Fibroblast of skin of back (primary cell): ENCODE measurements around the gene CNEP1R1. TPM values are rescaled to one million over a fixed set of nuclear protein-coding genes. Genes with fewer than 3 reads are reported as not detected.

Experiments used
- DNase-seq: peaks from one replicate; pipeline ENCODE4 v3.0.0-alpha.2; 2013
- polyA plus RNA-seq, 2 experiments: library from polyadenylated mRNA; unstranded; fragments of 120-200 nt; gene quantifications; one replicate each; pipeline ENCODE4 v1.2.1, GENCODE V29; 2013; ENCODE audit not compliant: insufficient read length in 2 of 2

Gene CNEP1R1, protein sequence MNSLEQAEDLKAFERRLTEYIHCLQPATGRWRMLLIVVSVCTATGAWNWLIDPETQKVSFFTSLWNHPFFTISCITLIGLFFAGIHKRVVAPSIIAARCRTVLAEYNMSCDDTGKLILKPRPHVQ
- 24.9 TPM for polyA plus RNA-seq (2013, experiment 1 of 2; ENCODE audit: insufficient read length)
- 22.7 TPM for polyA plus RNA-seq (2013, experiment 2 of 2; ENCODE audit: insufficient read length)

DNA sequence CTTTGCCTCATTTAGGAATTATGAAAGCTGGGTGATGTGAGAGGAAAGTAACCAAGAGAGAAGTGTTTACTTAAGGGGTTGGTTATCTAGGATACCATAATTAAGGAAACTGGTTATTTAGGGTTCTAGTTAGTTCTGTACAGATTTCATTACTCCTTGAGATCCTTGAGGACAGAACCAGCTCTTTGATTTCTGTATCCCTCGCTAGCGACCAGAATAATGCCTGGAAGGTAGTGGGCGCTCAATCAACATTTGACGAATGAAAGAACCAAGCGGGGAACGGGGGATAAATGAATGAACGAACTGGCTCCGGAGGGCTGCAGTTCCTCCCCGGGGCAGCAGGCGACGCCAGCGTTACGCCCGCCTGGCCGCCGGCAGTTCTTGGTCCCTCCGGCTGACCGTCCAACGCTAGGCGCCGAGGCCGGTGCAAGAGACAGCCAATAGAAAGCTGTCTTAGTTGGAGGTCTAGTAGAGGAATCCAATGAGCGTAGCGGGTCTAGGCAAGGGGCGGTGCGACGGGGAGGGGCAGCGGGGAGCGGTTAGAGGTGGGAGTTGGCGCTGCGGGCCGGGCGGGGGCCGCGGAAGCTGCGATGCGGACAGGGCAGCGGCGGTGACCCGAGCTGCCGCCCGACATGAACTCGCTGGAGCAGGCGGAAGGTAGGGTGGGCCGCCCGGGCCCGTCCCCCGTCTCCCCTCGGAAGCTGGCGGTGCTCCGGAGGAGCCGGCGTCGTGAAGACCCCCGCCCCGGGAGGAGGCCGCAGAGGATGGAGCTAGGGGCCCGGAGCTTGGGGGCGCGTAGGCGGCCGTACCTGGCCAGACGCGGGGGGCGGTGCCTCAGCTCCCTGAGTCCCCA, at the start of gene CNEP1R1:
Gene CNEP1R1 (plus strand): TSS at position 542 of the 853 bp plus-strand sequence. CDS start 91 bp downstream, at position 633.
- DNase-seq, result peak; percentile 96

DNA sequence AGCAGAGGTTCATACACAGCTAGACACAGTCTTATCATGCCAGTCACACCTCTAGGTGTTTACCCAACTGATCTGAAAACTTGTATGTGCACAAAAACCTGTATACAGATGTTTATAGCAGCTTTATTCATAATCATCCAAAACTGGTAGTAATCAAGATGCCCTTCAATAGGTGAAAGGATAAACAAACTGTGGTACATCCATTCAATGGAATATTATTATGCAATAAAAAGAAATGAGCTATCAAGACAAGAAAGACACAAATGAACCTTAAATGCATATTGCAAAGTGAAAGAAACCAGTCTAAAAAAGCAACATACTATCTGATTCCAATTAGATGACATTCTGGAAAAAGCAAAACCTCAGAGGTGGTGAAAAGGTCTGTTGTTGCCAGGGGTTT, 47.6 kb upstream of the CNEP1R1 start:
- DNase-seq, result no peak

DNA sequence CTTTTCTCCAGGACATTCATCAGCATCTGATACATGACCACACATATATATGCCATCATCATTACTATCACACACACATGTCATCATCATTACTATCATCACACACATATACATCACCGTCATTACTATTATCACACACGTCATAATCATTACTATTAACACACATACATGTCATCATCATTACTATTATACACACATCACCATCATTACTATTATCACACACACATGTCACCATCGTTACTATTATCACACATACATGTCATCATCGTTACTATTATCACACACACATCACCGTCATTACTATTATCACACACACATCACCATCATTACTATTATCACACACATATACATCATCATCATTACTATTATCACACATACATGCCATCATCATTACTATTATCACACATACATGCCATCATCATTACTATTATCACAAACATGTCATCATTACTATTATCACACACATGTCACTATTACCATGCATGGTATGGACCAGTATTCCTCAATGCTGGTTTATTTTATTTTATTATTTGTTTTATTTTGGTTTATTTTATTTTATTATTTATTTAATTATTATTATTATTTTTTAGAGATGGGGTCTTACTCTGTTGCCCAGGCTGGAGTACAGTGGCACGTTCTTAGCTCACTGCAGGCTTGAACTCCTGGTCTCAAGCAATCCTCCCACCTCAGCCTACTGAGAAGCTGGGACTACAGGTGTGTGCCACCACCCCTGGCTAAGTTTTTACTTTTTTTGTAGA, 46.3 kb upstream of the CNEP1R1 start:
- no peak for DNase-seq

DNA sequence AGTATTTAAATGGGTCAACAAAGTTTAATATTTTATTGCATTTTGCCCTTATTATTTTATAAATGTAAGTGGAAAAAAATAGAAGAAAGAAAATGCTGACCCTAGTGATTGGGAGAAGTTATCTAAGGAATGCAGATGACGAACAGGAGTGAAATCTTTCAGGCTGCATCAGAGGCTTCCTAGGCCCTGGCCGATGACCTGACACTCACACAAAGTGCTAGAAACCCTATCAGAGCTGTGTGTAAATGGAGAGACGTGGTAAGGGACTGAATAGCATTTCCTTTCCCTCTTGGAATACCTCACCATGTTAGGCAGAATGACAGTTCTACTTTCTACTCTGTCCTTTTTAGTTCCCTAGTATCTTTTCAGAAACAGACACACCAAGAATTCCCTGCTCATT, 44.9 kb upstream of the CNEP1R1 start:
- peak; percentile 38 for DNase-seq

DNA sequence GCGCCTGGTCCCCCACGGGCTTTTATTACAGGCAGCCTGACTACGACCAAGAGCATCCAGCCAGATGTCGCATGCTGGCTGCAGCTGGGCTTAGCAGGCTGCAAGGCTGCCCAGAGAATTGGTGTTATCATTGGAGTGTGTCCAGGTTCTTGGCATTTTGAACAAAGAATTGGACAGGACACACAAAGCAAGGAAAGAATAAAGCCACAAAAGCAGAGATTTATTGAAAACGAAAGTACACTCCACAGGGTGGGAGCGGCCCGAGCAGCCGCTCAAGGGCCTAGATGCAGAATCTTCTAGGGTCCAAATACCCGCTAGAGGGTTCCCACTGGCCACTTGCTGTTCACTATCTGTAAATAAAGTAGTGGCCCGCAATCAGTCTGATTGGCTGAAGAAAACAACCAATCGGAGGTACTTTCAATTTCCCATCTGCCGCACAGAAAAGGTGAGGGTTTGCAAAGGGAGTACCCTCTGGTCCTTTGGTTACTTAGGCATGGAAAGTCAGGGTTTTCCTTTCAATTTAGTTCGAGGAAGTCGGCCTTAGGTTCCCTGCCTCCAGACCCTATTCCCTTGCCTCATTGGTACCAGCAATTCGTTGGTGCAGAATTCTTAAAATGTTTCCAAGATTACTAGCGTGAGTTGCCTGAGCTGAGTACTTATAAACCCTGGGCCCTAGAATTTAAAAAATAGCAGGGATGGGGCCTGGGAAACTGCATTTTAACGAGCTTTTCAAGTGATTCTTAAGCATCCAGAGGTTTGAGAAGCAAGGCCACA, 38.5 kb upstream of the CNEP1R1 start:
- peak; percentile 28 for DNase-seq

DNA sequence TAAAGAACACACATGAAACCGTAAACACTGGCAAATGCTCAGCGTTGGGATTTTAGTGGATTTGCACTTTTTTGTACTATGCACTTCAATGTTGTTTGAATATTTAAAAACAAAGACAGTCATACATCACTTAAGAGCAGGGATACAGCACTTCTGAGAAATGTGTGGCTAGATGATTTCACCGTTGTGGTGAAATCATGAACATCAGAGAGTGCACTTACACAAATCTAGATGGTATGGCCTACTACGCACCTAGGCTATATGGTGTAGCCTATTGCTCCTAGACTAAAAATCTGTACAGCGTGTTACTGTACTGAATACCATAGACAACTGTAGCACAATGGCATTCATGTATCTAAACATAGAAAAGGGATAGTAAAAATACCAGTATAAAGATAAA, 37.6 kb upstream of the CNEP1R1 start:
- DNase-seq, result no peak

DNA sequence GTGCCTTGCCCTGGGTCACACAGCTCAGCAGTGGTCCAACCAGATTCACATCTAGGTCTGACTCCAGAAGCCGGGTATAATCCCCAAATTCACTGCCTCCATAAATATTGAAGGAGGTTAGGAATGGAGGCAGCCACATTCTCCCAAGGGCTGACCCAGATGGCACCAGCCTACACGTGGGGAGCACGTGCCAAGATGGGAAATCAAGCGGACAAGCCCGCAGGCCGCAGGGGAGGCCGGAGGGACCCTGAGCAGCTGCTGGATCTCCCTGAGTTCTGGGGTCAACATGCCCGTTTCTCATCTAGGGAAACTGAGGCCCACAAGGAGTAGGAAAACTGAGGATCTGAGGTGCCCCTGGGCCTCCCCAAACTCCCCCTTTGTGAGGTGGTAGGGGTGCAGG, 32.2 kb upstream of the CNEP1R1 start:
- DNase-seq, result no peak

DNA sequence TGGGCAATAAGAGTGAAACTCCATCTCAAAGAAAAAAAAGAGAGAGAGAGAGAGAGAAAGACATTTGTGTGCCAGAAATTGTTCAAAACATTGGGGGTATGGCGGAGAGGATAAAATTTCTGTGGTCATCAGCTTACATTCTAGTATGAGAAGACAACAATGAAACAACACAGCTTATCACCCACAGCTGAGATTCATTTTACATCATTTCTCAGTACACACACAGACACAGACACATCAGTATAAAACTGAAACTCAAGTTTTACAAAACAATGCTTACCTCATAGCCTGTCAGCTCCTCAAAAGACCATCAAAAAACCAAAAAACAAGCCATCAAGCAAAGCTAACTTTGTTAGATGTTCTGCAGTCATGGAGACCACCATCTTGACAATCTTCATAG, 31.4 kb upstream of the CNEP1R1 start:
- no peak for DNase-seq

DNA sequence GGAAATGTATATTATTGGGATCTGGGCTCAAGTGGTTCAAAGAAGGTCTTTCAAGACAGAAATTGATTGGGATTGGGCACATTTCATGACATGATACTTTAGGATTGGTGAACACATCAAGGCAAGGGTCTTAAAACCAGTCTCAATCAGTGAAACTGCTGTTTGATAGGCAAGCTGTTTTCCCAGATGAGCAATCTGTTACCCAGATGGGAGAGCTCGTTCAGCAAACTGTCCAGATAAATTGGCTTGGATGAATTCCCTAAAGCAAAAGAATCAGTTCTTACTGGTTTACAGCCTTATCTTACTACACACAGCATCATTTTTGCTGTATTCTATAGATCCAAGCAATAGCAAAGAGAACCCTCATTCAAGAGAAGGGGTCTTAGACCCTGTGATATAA, 31.0 kb upstream of the CNEP1R1 start:
- DNase-seq, result no peak

DNA sequence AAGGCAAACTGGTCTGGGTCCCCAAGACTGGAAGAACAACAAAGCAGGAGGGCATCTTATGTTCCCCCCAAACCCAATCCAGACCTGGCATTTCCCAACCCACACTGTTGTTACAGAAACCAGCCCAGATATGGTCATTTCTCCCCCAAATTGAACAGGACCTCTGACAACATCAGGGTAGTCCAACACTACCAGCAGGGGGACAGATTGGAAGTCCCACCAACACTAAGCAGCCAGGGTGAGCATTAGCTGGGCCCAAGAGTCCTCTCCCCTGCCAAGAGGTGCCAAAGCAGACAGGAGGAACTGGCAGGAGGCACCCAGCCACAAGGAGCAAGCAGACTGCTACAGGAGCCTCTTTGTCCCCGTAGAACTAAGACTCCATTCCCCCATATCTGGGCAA, 29.3 kb upstream of the CNEP1R1 start:
- no peak for DNase-seq

DNA sequence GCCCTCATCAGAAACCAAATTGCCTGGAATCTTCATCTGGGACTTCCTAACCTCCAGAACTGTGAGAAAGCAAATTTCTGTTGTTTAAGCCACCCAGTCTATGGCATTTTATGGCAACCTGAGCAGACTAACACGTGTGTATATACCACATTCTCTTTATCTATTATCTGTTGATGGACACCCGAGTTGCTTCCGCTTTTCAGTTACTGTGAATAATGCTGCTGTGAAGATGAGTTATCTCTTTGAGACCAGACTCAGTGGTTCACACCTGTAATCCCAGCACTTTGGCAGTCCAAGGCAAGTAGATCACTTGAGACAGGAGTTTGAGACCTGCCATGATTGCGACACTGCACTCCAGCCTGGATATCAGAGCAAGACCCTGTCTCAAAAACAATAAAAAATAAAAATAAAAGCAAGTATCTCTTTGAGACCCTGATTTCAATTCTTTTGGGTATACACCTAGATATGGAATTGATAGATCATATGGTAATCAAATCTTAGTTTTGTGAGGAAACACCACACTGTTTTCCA, 27.2 kb upstream of the CNEP1R1 start:
- no peak for DNase-seq

DNA sequence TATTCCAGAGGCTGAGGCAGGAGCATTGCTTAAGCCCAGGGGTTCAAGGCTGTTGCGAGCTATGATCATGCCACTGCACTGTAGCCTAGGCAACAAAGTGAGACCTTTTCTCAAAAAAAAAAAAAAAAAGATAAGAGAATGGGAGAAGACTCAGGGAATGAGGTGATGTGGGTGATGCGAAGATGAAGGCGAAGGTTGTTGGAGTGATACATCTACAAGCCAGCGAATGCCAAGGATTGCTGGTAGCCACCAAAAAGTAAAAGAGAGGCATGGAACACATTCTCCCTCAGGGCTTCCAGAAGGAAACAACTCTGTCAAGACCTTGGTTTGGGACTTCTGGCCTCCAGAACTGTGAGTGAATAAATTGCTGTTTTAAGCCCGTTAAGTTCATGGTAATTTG, 26.0 kb upstream of the CNEP1R1 start:
- DNase-seq, result no peak

DNA sequence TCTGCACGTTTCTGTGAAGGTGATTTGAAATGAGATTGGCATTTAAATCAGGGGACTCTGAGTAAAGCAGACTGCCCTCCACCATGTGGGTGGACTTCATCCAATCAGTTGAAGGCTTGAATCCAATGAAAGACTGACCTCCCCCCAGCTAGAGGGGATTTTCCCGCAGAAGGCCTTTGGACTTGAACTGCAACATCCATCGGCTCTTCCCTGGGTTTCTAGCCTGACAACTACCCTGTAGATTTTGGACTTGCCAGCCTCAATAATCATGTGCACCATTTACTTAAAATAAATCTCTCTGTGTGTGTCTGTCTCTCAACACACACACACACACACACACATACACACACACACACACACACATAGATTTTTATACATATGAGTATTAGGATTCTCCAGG, 23.9 kb upstream of the CNEP1R1 start:
- no peak for DNase-seq

DNA sequence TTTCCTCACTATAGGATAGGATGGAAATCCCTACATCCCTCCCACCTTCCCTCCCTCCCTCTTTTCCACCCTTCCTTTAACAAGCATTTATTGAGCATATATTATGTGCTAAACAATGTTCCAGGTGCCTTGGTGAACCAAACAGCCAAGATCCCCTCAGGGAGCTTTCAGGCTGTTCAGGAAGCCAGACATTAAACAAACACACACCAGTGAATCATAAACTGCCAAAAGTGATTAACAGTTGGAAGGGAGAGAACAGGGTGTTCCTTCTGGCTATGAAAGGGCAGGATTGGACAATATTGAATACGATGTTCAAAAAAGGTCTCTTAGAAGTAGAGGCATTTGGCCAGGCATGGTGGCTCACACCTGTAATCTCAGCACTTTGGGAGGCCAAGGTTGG, 22.8 kb upstream of the CNEP1R1 start:
- no peak for DNase-seq

DNA sequence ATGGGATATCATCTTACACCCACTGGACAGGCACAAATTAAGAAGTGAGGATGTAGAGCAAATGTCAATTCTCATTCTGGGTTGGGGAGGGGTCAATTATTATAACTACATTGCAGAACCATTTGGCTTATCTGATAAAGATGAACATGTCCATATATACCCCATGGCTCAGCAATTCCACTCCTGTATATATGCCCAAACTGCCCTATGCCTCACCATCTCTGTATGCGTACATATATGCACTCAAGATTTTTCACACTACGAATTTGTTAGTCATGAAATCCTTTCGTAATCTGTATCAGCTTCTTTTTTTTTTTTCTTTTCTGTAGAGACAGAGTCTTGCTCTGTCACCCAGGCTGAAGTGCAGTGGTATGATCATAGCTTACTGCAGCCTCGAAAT, 20.8 kb upstream of the CNEP1R1 start:
- DNase-seq, result no peak

DNA sequence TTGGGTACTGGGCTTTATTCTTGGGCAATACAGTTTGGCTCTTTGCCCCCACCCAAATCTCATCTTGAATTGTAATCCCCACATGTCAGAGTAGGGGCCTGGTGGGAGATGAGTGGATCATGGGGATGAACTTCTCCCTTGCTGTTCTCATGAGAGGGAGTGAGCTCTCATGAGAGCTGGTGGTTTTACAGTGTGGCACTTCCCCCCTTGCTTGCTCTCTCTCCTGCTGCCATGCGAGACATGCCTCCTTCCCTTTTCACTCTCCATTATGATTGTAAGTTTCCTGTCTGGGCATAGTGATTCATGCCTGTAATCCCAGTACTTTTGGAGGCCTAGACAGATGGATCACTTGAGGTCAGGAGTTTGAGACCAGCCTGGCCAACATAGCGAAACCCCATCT, 18.1 kb upstream of the CNEP1R1 start:
- DNase-seq, result no peak

DNA sequence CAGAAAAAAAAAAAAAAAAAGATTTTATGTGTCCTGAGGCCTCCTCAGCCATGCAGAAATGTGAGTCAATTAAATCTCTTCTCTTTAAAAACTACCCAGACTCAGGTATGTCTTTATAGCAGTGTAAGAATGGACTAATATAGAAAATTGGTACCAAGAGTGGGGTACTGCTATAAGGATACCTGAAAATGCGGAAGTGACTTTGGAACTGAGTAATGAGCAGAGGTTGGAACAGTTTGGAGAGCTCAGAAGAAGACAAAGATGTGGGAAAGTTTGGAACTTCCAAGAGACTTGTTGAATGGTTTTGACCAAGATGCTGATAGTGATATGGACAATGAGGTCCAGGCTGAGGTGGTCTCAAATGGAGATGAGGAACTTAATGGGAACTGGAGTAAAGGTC, 17.3 kb upstream of the CNEP1R1 start:
- no peak for DNase-seq

DNA sequence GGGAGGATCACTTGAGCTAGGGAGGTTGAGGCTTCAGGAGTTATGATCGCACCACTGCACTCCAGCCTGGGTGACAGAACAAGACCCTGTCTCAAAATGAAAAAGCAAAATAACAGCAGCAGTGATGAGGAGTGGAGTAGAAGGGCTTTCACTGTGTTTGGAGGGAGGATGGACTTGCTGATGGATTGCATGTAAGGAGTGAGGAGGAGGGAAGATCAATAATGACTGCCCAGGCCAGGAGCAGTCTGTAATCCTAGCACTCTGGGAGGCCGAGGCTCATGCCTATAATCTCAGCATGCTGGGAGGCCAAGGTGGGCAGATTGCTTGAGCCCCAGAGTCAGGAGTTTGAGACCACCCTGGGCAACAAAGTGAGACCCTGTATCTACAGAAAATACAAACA, 14.8 kb upstream of the CNEP1R1 start:
- no peak for DNase-seq

DNA sequence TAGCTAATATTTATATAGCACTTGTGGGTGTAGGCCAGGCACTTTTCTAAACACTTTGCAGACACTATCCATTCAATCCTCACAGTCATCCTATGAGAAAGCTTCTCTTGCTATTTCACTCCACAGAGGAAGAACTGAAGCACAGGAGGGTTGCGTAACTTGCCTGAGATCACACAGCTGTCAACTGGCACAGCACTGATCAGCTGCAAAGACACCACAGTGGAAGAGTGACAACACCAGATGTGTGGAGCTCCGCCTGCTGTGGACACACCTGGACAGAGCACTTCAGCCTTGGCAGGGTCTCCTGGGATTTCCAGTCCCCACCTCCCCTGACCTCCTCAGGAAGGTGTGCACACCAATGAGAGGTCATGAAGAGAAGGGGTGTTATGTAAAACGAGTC, 13.3 kb upstream of the CNEP1R1 start:
- DNase-seq, result no peak

DNA sequence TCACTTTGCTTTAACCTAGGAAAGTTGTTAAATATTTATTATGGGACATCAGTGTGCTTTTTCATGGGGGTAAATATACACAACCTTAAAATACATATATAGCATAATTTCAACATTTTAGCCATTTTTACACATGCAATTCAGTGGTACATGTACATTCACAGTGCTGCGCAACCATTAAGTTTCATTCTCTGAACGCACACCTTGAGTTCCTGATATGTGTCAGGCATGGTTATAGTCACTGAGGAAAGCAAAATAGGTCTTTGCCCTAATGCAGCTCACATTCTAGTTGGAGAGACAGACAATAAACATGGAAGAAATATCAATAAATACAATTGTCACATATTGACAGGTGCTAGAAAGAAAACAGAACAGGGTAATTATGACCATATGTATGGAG, 12.8 kb upstream of the CNEP1R1 start:
- no peak for DNase-seq

DNA sequence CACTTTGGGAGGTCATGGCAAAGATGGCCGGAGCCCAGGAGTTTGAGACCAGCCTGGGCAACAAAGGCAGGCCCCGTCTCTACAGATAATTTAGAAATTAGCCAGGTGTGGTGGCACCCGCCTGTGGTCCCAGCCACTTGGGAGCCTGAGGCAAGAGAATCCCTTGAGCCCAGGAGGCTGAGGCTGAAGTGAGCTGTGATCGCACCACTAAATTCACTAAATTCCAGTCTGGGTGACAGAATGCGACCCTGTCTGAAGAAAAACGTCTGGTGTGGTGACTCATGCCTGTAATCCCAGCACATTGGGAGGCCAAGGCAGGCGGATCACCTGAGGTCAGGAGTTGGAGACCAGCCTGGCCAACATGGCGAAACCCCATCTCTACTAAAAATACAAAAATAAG, 10.8 kb upstream of the CNEP1R1 start:
- peak; percentile 44 for DNase-seq

DNA sequence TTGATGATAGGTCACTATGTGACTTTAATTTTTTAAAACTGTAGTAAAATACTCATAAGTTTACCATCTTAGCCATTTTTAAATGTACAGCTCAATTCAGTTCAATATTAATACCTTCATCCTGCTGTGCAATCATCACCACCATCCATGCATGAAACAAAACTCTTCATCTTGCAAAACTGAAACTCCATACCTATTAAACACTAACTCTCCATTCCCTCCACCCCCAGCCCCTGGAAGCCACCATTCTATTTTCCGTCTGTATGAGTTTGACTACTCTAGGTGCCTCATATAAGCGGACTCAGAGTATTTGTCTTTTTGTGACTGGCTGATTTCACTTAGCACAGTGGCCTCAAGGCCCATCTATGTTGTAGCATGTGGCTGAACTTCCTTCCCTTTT, 9.4 kb upstream of the CNEP1R1 start:
- no peak for DNase-seq

DNA sequence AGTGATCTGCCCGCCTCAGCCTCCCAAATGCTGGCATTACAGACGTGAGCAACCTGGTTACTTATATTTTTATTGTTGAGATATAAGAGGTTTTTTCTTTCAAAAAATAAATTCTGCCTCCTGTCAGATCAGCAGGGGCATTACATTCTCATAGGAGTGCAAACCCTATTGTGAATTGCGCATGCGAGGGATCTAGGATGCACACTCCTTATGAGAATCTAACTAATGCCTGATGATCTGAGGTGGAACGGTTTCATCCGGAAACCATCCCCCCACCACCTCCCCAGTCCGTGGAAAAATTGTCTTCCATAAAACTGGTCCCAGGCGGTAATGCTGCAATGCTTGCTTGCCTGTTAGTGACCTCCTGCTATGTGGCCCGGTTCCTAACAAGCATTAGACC, 7.5 kb upstream of the CNEP1R1 start:
- no peak for DNase-seq
